ENCODE data around the gene ELP4.
"Not testable (repeated sequence)": the region's sequence is repeated elsewhere in the genome, so short reads cannot be mapped to it uniquely, and the experiment has no call there.

ELP4 gene

GRCh38 chr11:31641477-31642062, 132.0 kb downstream of the ELP4 start:
- DNase-seq (ENCODE audit: low read depth in 4 of 4, low spot score in 1 of 4) = no peak

- no peak for DNase-seq (ENCODE audit: low read depth in 4 of 4, low spot score in 1 of 4)
These were observed 134.3 kb downstream of the ELP4 start for GRCh38 chr11:31643857-31644256.

GRCh38 chr11:31645747-31646146, 136.2 kb downstream of the ELP4 start:
- no peak for DNase-seq (ENCODE audit: low read depth in 4 of 4, low spot score in 1 of 4)

- no peak for DNase-seq (ENCODE audit: low read depth in 4 of 4, low spot score in 1 of 4)
These were observed 136.6 kb downstream of the ELP4 start for GRCh38 chr11:31646216-31646615.

GRCh38 chr11:31649129-31649966, 139.8 kb downstream of the ELP4 start:
- no peak for DNase-seq (ENCODE audit: low read depth in 4 of 4, low spot score in 1 of 4)

- DNase-seq (ENCODE audit: low read depth in 4 of 4, low spot score in 1 of 4) = no peak
These were observed 141.6 kb downstream of the ELP4 start for GRCh38 chr11:31651208-31651607.

- no peak for DNase-seq (ENCODE audit: low read depth in 4 of 4, low spot score in 1 of 4)
These were observed 142.3 kb downstream of the ELP4 start for GRCh38 chr11:31651822-31652221.

- no peak for DNase-seq (ENCODE audit: low read depth in 4 of 4, low spot score in 1 of 4)
These were observed 143.0 kb downstream of the ELP4 start for GRCh38 chr11:31652528-31652927.

GRCh38 chr11:31655483-31655882, 145.9 kb downstream of the ELP4 start:
- no peak for DNase-seq (ENCODE audit: low read depth in 4 of 4, low spot score in 1 of 4)

GRCh38 chr11:31656051-31656450, 146.5 kb downstream of the ELP4 start:
- no peak for DNase-seq (ENCODE audit: low read depth in 4 of 4, low spot score in 1 of 4)

GRCh38 chr11:31657091-31657490, 147.5 kb downstream of the ELP4 start:
- DNase-seq (ENCODE audit: low read depth in 4 of 4, low spot score in 1 of 4) = no peak

GRCh38 chr11:31664129-31664528, 154.6 kb downstream of the ELP4 start:
- no peak for DNase-seq (ENCODE audit: low read depth in 4 of 4, low spot score in 1 of 4)

GRCh38 chr11:31664954-31665353, 155.4 kb downstream of the ELP4 start:
- no peak for DNase-seq (ENCODE audit: low read depth in 4 of 4, low spot score in 1 of 4)

- no peak for DNase-seq (ENCODE audit: low read depth in 4 of 4, low spot score in 1 of 4)
These were observed 162.1 kb downstream of the ELP4 start for GRCh38 chr11:31671681-31672080.

GRCh38 chr11:31673108-31673507, 163.5 kb downstream of the ELP4 start:
- DNase-seq (ENCODE audit: low read depth in 4 of 4, low spot score in 1 of 4) = not testable (repeated sequence)

- no peak for DNase-seq (ENCODE audit: low read depth in 4 of 4, low spot score in 1 of 4)
These were observed 166.9 kb downstream of the ELP4 start for GRCh38 chr11:31676280-31676982.

GRCh38 chr11:31680770-31681169, 171.2 kb downstream of the ELP4 start:
- no peak for DNase-seq (ENCODE audit: low read depth in 4 of 4, low spot score in 1 of 4)

- no peak for DNase-seq (ENCODE audit: low read depth in 4 of 4, low spot score in 1 of 4)
These were observed 177.7 kb downstream of the ELP4 start for GRCh38 chr11:31687256-31687655.

- no peak for DNase-seq (ENCODE audit: low read depth in 4 of 4, low spot score in 1 of 4)
These were observed 178.3 kb downstream of the ELP4 start for GRCh38 chr11:31687861-31688260.

GRCh38 chr11:31689559-31689958, 180.0 kb downstream of the ELP4 start:
- DNase-seq (ENCODE audit: low read depth in 4 of 4, low spot score in 1 of 4) = no peak

GRCh38 chr11:31690041-31690440, 180.5 kb downstream of the ELP4 start:
- no peak for DNase-seq (ENCODE audit: low read depth in 4 of 4, low spot score in 1 of 4)

GRCh38 chr11:31690516-31690915, 180.9 kb downstream of the ELP4 start:
- DNase-seq (ENCODE audit: low read depth in 4 of 4, low spot score in 1 of 4) = no peak

Measured in stimulated activated CD4-positive, alpha-beta T cell treated with anti-CD3 and anti-CD28 coated beads, Interleukin-1b, Interleukin-23, amount 100 ng/mL, for 24 hours (primary cell).